HepG2 (cell line): ENCODE results near the gene CSTPP1. TPM values are rescaled to one million over a fixed set of nuclear protein-coding genes. Genes with fewer than 3 reads are reported as not detected.

Experiments used
- ATAC-seq: fragments of 200-7000 bp; cut with Tn5 transposase; 3 replicates; pipeline ENCODE4 v1.9.1; 2020; ENCODE audit warnings: mild to moderate bottlenecking, moderate library complexity
- BruUV-seq: library from RNA; stranded (reverse); fragments of 400-500 nt; replicated peaks from 2 replicates; lab custom pipeline; 2021; lab: Mats Ljungman, UMichigan
- CTCF ChIA-PET: fragments of 300-600 bp; formaldehyde crosslinking; extraction: SDS; loops from one replicate; lab custom pipeline; 2021; ENCODE audit warnings: low total read pairs, inconsistent platforms, low intra/inter-chr PET ratio; lab: Yijun Ruan, JAX
- POLR2A ChIA-PET: fragments of 350-600 bp; sonication (Branson Sonifier 250); formaldehyde crosslinking; loops from one replicate; lab custom pipeline; 2020; ENCODE audit warnings: antibody characterized with exemption, inconsistent platforms; lab: Yijun Ruan, JAX
- DNase-seq: peaks from one replicate; pipeline ENCODE4 v3.0.0-alpha.2; 2015; ENCODE audit warnings: low spot score
- FAIRE-seq: peaks from 3 replicates; lab custom pipeline; 2011; peaks lifted over from hg19 to GRCh38; lab: Jason Lieb, UNC
- H2AFZ ChIP-seq: one replicate; pipeline ENCODE4 v1.6.1; 2011; ENCODE audit warnings: low read length, inconsistent platforms
- H3K27ac ChIP-seq: fragments of 300-600 bp; 3 replicates; pipeline ENCODE4 v1.8.0; 2011; ENCODE audit warnings: mixed run types, mild to moderate bottlenecking, mixed read lengths, low read length, inconsistent platforms; ENCODE audit not compliant: insufficient read depth; ENCODE audit errors: extremely low read length
- H3K27me3 ChIP-seq, 2 experiments: fragments of 200-600 bp in 1 of 2; 2 replicates in 1 of 2; 3 replicates in 1 of 2; pipeline versions ENCODE4 v1.6.0 to v1.8.0; 2011; ENCODE audit warnings: low read length in 2 of 2, mild to moderate bottlenecking in 2 of 2, moderate library complexity in 2 of 2, inconsistent platforms in 1 of 2; ENCODE audit not compliant: insufficient read depth in 2 of 2, control insufficient read depth in 1 of 2
- H3K36me3 ChIP-seq, 2 experiments: fragments of 200-600 bp in 1 of 2; replicated peaks in 1 of 2; 2 replicates in 1 of 2; 3 replicates in 1 of 2; pipeline versions ENCODE4 v1.5.1 to v1.8.0; 2011; ENCODE audit warnings: low read length in 2 of 2, inconsistent platforms in 1 of 2; ENCODE audit not compliant: insufficient read depth in 2 of 2, control insufficient read depth in 1 of 2
- H3K4me1 ChIP-seq: 2 replicates; pipeline ENCODE4 v1.5.1; 2012; ENCODE audit warnings: low read length, inconsistent platforms; ENCODE audit not compliant: insufficient read depth
- H3K4me2 ChIP-seq: 2 replicates; pipeline ENCODE4 v1.6.0; 2011; ENCODE audit warnings: low read depth, low read length, inconsistent platforms
- H3K4me3 ChIP-seq, 3 experiments: fragments of 200-600 bp in 1 of 3; sonication (generic), shearing (Covaris generic) in 1 of 3; replicated peaks in 1 of 3; 2 replicates each; pipeline ENCODE4 v1.5.1; 2011 to 2016; ENCODE audit warnings: low read length in 3 of 3, inconsistent platforms in 2 of 3, low read depth in 2 of 3, mild to moderate bottlenecking in 2 of 3, control low read depth in 1 of 3, mixed read lengths in 1 of 3; ENCODE audit not compliant: insufficient read depth in 1 of 3
- H3K79me2 ChIP-seq: one replicate; pipeline ENCODE4 v1.6.1; 2011; ENCODE audit warnings: low read length, inconsistent platforms; ENCODE audit not compliant: insufficient read depth
- H3K9ac ChIP-seq: 2 replicates; pipeline ENCODE4 v1.6.0; 2011; ENCODE audit warnings: mild to moderate bottlenecking, low read depth, low read length, inconsistent platforms; ENCODE audit not compliant: insufficient read depth
- H3K9me3 ChIP-seq: 2 replicates; pipeline ENCODE4 v1.5.1; 2012; ENCODE audit warnings: mild to moderate bottlenecking, low read length
- H4K20me1 ChIP-seq: 2 replicates; pipeline ENCODE4 v1.6.0; 2011; ENCODE audit warnings: inconsistent platforms, mild to moderate bottlenecking, low read length, moderate library complexity; ENCODE audit not compliant: insufficient read depth
- AGO1 ChIP-seq: fragments of 200-400 bp; formaldehyde crosslinking; IDR thresholded peaks from 2 replicates; pipeline ENCODE4 v1.6.1; 2017; ENCODE audit warnings: mild to moderate bottlenecking, low read depth, low read length, moderate library complexity; ENCODE audit not compliant: poor library complexity, severe bottlenecking
- EZH2 ChIP-seq: conservative IDR thresholded peaks from 2 replicates; pipeline ENCODE4 v1.6.1; 2012; ENCODE audit warnings: mild to moderate bottlenecking, low read depth, low read length, moderate library complexity
- GTF3A ChIP-seq: sonication (generic); formaldehyde crosslinking; conservative IDR thresholded peaks from 2 replicates; pipeline ENCODE4 v1.4.0; 2020; ENCODE audit warnings: mild to moderate bottlenecking, missing genetic modification reagents
- PRDM4 ChIP-seq: sonication (generic); formaldehyde crosslinking; IDR thresholded peaks from 2 replicates; pipeline ENCODE4 v1.9.0; 2021; ENCODE audit warnings: missing genetic modification reagents, borderline replicate concordance
- RARA ChIP-seq: IDR thresholded peaks from 2 replicates; pipeline ENCODE4 v1.6.1; 2016; ENCODE audit warnings: missing genetic modification reagents, missing compliant biosample characterization
- RNF2 ChIP-seq: fragments of 450-650 bp; conservative IDR thresholded peaks from 2 replicates; pipeline ENCODE4 v1.6.1; 2016; ENCODE audit warnings: low read depth
- TARDBP ChIP-seq: sonication (generic); formaldehyde crosslinking; IDR thresholded peaks from 2 replicates; pipeline ENCODE4 v1.8.0; 2022; ENCODE audit warnings: mild to moderate bottlenecking, missing genetic modification reagents
- ZEB1 ChIP-seq: IDR thresholded peaks from 2 replicates; pipeline ENCODE4 v1.6.1; 2012; ENCODE audit warnings: mild to moderate bottlenecking, low read depth, inconsistent platforms; ENCODE audit not compliant: insufficient replicate concordance
- ZNF12 ChIP-seq: sonication (generic); formaldehyde crosslinking; IDR thresholded peaks from 2 replicates; pipeline ENCODE4 v1.5.0; 2020; ENCODE audit warnings: missing genetic modification reagents
- ZNF337 ChIP-seq: sonication (generic); formaldehyde crosslinking; IDR thresholded peaks from 2 replicates; pipeline ENCODE4 v1.5.1; 2020; ENCODE audit warnings: missing genetic modification reagents, low read depth, mild to moderate bottlenecking, borderline replicate concordance
- WGBS: methylation state at CpG from one replicate; pipeline ENCODE4 v1.1.6; 2017; ENCODE audit warnings: low lambda C conversion rate; 5-methylcytosine and 5-hydroxymethylcytosine counted together
- in situ Hi-C: cut with HindIII; loops from 2 replicates; pipeline ENCODE4 v1.10.0; 2017; ENCODE audit warnings: low pct_unique_long_range_greater_than_20kb; ENCODE audit not compliant: extremely low pct_ligation_motif_present
- intact Hi-C: fragments of 100-400 bp; cut with micrococcal nuclease; formaldehyde crosslinking; loops from one replicate; pipeline ENCODE4 v1.10.0; 2022; ENCODE audit not compliant: unreplicated experiment
- polyA plus RNA-seq, 8 experiments: library from polyadenylated mRNA; depleted of rRNA in 3 of 8; stranded (reverse) in 7 of 8; unstranded in 1 of 8; fragments of >200 nt; fragmentation: Illumina TruSeq in 4 of 8; extraction: Trizol in 4 of 8; gene quantifications; 2 replicates each; pipeline versions ENCODE4 v1.2.1 to v1.2.3, GENCODE V29; 2011 to 2016; ENCODE audit warnings: low read depth in 4 of 8, missing spikeins in 1 of 8, mixed read lengths in 1 of 8; ENCODE audit not compliant: insufficient read depth in 1 of 8
- total RNA-seq, 5 experiments: library from RNA; depleted of rRNA; stranded (reverse); fragments of >200 nt; fragmentation: Illumina TruSeq; extraction: Trizol; gene quantifications; 2 replicates each; pipeline ENCODE4 v1.2.3, GENCODE V29; 2016; ENCODE audit warnings: low read depth in 1 of 5

The CSTPP1 gene
- total and polyA plus RNA-seq, 2 of the 13 experiments (the other 11 are each of a cell fraction or from before 2014, with no cell fraction given): 12.3 to 14.6 TPM

GRCh38 chr11:47121056-47121455 is 184.5 kb downstream of the CSTPP1 start:
- no peak overlapping the region for H3K4me2 ChIP-seq
- intact Hi-C loops (no loop called here), in situ Hi-C loops (no loop called here)
- no peak for FAIRE-seq
- CTCF ChIA-PET: no interaction called here
- H3K27me3 ChIP-seq: no peaks in the 10 kb centered on the region
- H2AFZ ChIP-seq: no peak overlapping the region
- H3K4me3 ChIP-seq: no peak overlapping the region
- H3K27ac ChIP-seq: no peak overlapping the region
- ATAC-seq: no peak
- no peaks in the 10 kb centered on the region for H3K36me3 ChIP-seq
- H3K9me3 ChIP-seq: no peaks in the 10 kb centered on the region
- BruUV-seq: no TSS peak
- H3K79me2 ChIP-seq: no peaks in the 10 kb centered on the region
- H3K9ac ChIP-seq: no peak overlapping the region
- TF ChIP-seq AGO1: no peak
- no peak for TF ChIP-seq GTF3A (CRISPR knock-in tag)
- TF ChIP-seq ZEB1: no peak
- TF ChIP-seq ZNF337 (CRISPR knock-in tag): no peak
- TF ChIP-seq RARA: no peak
- no peak for TF ChIP-seq TARDBP (CRISPR knock-in tag)
- TF ChIP-seq RNF2: no peak
- TF ChIP-seq EZH2: no peak
- TF ChIP-seq ZNF12 (CRISPR knock-in tag): no peak
- no peak for TF ChIP-seq PRDM4 (CRISPR knock-in tag)
- TF ChIP-seq, all 625 proteins: peak for 0
- Histone ChIP-seq H3K4me1 (peaks cover 21% of the 10 kb centered on the region), H4K20me1 (no peaks in the 10 kb centered on the region)
- POLR2A ChIA-PET: no interaction called here
- DNase-seq: no peak
- 90% methylated on average over 2 of the region's 2 CpGs for WGBS
